Measurements from ENCODE around the gene CENPN. TPM values are rescaled to one million over a fixed set of nuclear protein-coding genes. Genes with fewer than 3 reads are reported as not detected.

Gene CENPN
- total RNA-seq, 1 experiment from 2014 or later = 76.7 TPM

GRCh38 chr16:80986557-80986956 lies 20.5 kb upstream of the CENPN start:
- Histone ChIP-seq H3K9ac (ENCODE audit: low read length) (no peak overlapping the region), H3K4me3 (replicated peaks in 1 of 2; ENCODE audit: low read depth in 1 of 2, low read length in 2 of 2) (no peak overlapping the region), H3K27me3 (ENCODE audit: insufficient read depth, low read length) (no peaks in the 10 kb centered on the region), H3K79me2 (ENCODE audit: insufficient read depth, low read length) (peaks cover 91% of the 10 kb centered on the region), H2AFZ (ENCODE audit: low read depth, low read length, poor library complexity, severe bottlenecking) (no peak overlapping the region), H3K4me1 (ENCODE audit: control insufficient read depth in 1 of 2, insufficient read depth in 2 of 2, low read length in 2 of 2) (no peaks in the 10 kb centered on the region), H3K36me3 (ENCODE audit: control insufficient read depth in 1 of 2, insufficient read depth in 2 of 2, low read length in 2 of 2) (no peaks in the 10 kb centered on the region; a peak in 1 of 4 replicates), H3K9me2 (ENCODE audit: insufficient read depth) (no peaks in the 10 kb centered on the region), H3K9me3 (ENCODE audit: control insufficient read depth in 1 of 2, insufficient read depth in 1 of 2, low read depth in 1 of 2, low read length in 2 of 2) (no peaks in the 10 kb centered on the region), H4K20me1 (ENCODE audit: insufficient read depth) (peaks cover 8% of the 10 kb centered on the region; the same call in 1 of the 2 replicates), H3K4me2 (ENCODE audit: low read length) (no peak overlapping the region), H3K27ac (ENCODE audit: low read depth, low read length) (no peak overlapping the region)
- CTCF ChIA-PET = interaction anchor here (0.7 to 1.4 kb wide), 2 partner anchors 18 kb away, joined by 3 to 5 read pairs; no protein-coding TSS in a partner anchor
- intact Hi-C loops (cut with micrococcal nuclease) = no loop called here
- TF ChIP-seq ZNF274 (IDR thresholded peaks at IDR 0.05; ENCODE audit: low read depth, low read length) = no peak
- TF ChIP-seq EGR1 (IDR thresholded peaks at IDR 0.05; ENCODE audit: low read depth) = no peak
- TF ChIP-seq REST (IDR thresholded peaks at IDR 0.05; ENCODE audit: low read depth) = no peak
- no peak for TF ChIP-seq JUND (IDR thresholded peaks at IDR 0.05)
- no peak for TF ChIP-seq SRF (IDR thresholded peaks at IDR 0.05; ENCODE audit: low read depth)
- no peak for TF ChIP-seq FOSL1 (IDR thresholded peaks at IDR 0.05; ENCODE audit: low read depth)
- TF ChIP-seq ELF1 (IDR thresholded peaks at IDR 0.05; ENCODE audit: borderline replicate concordance, low read depth) = no peak
- no peak for TF ChIP-seq RAD21 (IDR thresholded peaks at IDR 0.05; ENCODE audit: low read depth)
- BruUV-seq (replicated peaks) = no TSS peak
- POLR2A ChIA-PET = no interaction called here
- DNase-seq (ENCODE audit: low read depth, low spot score) = no peak
- RAD21 ChIA-PET (ENCODE audit: low non-redundant PET in 1 of 2, low total read pairs in 2 of 2, uncharacterized antibody in 2 of 2, unreplicated experiment in 2 of 2) = no interaction called here
- ATAC-seq = no peak
